Measurements from ENCODE around the gene CDH8.
"Not testable (repeated sequence)": the region's sequence is repeated elsewhere in the genome, so short reads cannot be mapped to it uniquely, and the experiment has no call there.

Gene CDH8

DNA sequence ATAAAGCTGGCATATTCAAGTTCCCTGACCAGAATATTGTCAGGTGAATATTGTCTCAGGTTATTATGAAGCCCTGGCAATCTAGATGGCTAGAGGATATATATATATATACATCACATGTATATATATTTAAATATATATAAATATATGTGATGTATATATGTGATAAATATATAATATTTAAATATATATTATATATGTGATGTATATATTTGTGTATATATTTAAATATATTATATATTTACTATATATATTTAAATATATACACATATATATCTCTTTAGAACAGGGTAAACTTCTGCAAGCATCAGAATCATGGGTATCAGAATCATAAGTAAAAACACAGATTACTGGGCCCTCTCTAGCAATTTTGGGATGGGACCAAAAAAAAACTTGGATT, 112.6 kb downstream of the CDH8 start:
- no peak overlapping the region for H3K27ac ChIP-seq
- TF ChIP-seq, protein P1, sequence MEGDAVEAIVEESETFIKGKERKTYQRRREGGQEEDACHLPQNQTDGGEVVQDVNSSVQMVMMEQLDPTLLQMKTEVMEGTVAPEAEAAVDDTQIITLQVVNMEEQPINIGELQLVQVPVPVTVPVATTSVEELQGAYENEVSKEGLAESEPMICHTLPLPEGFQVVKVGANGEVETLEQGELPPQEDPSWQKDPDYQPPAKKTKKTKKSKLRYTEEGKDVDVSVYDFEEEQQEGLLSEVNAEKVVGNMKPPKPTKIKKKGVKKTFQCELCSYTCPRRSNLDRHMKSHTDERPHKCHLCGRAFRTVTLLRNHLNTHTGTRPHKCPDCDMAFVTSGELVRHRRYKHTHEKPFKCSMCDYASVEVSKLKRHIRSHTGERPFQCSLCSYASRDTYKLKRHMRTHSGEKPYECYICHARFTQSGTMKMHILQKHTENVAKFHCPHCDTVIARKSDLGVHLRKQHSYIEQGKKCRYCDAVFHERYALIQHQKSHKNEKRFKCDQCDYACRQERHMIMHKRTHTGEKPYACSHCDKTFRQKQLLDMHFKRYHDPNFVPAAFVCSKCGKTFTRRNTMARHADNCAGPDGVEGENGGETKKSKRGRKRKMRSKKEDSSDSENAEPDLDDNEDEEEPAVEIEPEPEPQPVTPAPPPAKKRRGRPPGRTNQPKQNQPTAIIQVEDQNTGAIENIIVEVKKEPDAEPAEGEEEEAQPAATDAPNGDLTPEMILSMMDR (IDR thresholded peaks at IDR 0.05) = no peak
- no peak for DNase-seq (ENCODE audit: low spot score)
- no peak overlapping the region for H3K4me3 ChIP-seq

DNA sequence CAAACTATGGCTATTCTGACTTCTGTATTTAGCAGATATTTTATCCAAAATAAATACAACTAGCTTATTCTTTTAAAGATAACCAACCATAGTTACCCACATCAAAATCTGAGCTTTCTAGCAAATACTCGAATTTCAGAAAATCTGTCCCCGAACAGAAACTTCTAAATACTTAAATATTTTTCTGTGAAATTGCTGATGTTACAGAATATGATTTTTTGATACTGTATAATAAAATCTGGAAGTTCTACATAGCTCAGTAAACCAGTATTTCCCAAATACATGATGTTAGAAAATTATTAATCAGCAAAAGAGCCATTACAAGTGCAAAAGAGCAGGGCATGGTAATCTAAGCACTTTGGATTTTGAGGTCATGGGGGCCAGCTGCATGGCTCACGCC, 114.9 kb downstream of the CDH8 start:
- no peak for DNase-seq (ENCODE audit: low spot score)
- Histone ChIP-seq H3K27ac (no peak overlapping the region), H3K4me3 (no peak overlapping the region)
- TF ChIP-seq, protein P1 (IDR thresholded peaks at IDR 0.05) = no peak

DNA sequence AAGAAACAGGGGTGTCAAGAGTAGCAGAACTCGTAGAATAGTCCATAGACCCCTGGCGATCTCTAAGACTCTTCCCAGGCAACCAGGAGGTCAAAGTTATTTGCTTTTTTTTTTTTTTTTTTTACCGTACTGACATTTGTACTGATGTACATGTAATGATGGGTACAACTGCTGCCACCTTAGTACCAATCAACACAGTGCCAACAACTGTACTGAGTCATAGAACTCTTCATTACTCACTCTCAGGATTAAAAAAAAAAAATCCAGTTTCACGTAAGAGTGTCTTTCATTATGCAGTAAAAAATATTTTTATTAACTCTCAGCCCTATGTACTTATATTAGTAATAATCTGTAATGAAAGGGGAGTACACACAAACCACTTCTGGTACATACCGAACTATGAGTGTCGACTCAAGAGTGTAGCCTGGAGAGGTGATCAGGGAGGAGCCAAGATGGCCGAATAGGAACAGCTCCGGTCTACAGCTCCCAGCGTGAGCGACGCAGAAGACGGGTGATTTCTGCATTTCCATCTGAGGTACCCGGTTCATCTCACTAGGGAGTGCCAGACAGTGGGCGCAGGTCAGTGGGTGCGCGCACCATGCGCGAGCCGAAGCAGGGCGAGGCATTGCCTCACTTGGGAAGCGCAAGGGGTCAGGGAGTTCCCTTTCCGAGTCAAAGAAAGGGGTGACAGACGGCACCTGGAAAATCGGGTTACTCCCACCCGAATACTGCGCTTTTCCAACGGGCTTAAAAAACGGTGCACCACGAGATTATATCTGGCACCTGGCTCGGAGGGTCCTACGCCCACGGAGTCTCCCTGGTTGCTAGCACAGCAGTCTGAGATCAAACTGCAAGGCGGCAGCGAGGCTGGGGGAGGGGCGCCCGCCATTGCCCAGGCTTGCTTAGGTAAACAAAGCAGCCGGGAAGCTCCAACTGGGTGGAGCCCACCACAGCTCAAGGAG, 118.1 kb downstream of the CDH8 start:
- H3K4me3 ChIP-seq = not testable (repeated sequence)

DNA sequence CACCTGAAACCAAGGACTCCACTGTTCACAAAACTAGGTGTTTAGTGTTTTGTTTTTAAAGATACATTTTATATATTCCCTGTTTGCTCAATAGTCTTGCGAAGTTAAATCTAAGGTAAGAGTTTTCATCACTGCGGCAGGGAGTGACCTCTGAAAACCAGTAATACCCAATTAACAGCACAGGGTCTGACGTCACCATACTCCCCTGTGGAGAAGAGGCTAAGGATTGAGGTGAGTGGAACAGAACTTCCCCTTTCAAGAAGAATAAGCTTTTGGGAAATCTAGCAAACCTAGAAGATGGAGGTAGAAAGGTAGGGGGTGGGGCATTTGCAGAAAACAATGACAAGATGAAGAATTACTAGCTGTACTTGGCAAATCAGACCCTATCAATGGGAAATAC, 120.7 kb downstream of the CDH8 start:
- no peak for DNase-seq (ENCODE audit: low spot score)
- TF ChIP-seq, protein P1 (IDR thresholded peaks at IDR 0.05) = no peak
- Histone ChIP-seq H3K4me3 (no peak overlapping the region), H3K27ac (no peak overlapping the region)

More for the DNA sequence above, 118.1 kb downstream of the CDH8 start:
- DNase-seq (ENCODE audit: low spot score); H3K27ac ChIP-seq: not testable (repeated sequence)

DNA sequence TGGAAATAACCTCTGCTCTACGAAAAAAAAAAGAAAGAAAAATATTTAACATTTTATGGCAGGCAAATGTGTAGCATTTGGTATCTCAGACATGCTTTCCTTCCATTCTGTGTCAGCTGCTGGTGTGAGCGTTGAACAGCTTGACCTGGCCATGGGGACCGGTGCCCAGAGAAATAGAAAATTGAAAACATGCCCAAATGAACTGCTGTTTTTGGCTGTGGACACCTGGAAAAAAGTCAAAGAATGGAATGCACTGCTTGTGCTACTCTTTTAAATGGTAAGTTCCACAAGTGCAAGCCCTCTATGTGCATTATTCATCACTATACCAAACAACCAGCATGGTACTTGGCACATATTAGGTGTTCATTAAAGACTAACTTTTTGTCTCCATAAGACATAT, 127.2 kb downstream of the CDH8 start:
- no peak overlapping the region for H3K27ac ChIP-seq
- no peak overlapping the region for H3K4me3 ChIP-seq
- TF ChIP-seq, protein P1 (IDR thresholded peaks at IDR 0.05) = no peak
- no peak for DNase-seq (ENCODE audit: low spot score)

DNA sequence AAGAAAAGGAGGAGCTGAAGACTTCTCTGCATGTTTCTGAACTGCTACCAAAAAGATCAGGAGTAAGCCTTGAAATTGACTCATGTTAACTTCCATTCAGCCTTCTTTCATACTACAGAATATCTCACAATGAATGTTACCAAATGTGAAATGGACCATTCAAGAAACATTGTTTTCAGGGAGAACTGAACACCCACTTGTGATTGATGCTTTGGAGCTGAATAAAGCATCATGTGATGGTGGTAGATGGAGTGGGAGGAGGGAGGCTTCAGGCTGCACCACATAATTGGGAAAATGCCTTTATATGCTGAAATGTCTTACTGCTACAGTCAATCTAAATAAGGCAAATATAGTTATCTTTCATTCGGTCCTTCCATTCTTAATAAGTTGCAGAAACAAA, 127.8 kb downstream of the CDH8 start:
- H3K4me3 ChIP-seq = no peak overlapping the region
- no peak for DNase-seq (ENCODE audit: low spot score)
- no peak overlapping the region for H3K27ac ChIP-seq
- TF ChIP-seq, protein P1 (IDR thresholded peaks at IDR 0.05) = no peak

DNA sequence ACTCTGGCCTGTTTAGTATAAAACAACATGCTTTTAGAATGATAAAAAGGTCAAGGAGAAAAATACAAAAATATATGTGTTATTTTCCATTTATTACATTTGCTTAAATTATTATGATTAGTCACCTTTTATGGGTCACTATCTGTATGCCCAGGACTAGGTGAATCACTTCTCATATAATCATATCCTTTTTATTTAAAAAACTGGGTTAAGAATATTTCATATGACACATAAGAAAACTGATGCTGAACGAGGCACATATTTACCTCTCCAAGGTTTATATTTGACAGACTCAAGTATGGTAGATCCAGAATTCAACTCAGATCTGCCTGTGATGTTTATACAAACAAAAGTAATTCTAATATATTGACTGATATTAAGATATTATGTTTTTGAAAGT, 134.5 kb downstream of the CDH8 start:
- DNase-seq (ENCODE audit: low spot score) = no peak
- Histone ChIP-seq H3K27ac (no peak overlapping the region), H3K4me3 (no peak overlapping the region)
- TF ChIP-seq, protein P1 (IDR thresholded peaks at IDR 0.05) = no peak
